OCI-LY3 (cell line): ENCODE results near the gene ARIH1.

Experiments
- H2AFZ ChIP-seq: fragments of 200-600, 300-600 bp; shearing (Covaris generic); 2 replicates; pipeline ENCODE4 v1.6.0; 2014; ENCODE audit warnings: antibody characterized with exemption, low read depth, low read length
- H3K27ac ChIP-seq: fragments of 200-600, 300-600 bp; sonication (generic); 2 replicates; pipeline ENCODE4 v1.5.1; 2014; ENCODE audit warnings: mild to moderate bottlenecking, low read length, moderate library complexity, mixed read lengths
- H3K27me3 ChIP-seq: fragments of 200-600, 300-600 bp; sonication (generic); 2 replicates; pipeline ENCODE4 v1.6.1; 2014; ENCODE audit warnings: low read depth, low read length, mixed read lengths
- H3K36me3 ChIP-seq: fragments of 200-600, 300-600 bp; sonication (generic); replicated peaks from 2 replicates; pipeline ENCODE3; 2014; ENCODE audit warnings: low read depth, low read length, mixed read lengths
- H3K4me1 ChIP-seq: fragments of 300-600, 200-600 bp; sonication (generic); 2 replicates; pipeline ENCODE4 v1.6.1; 2014; ENCODE audit warnings: low read length, mixed read lengths
- H3K4me2 ChIP-seq: fragments of 200-600, 300-600 bp; sonication (generic); 2 replicates; pipeline ENCODE4 v1.6.1; 2014; ENCODE audit warnings: low read length, mixed read lengths
- H3K4me3 ChIP-seq: fragments of 300-600, 200-600 bp; sonication (generic); 2 replicates; pipeline ENCODE4 v1.5.1; 2014; ENCODE audit warnings: antibody characterized with exemption, mild to moderate bottlenecking, low read length, moderate library complexity
- H3K79me2 ChIP-seq: fragments of 300-600, 200-600 bp; shearing (Covaris generic); 2 replicates; pipeline ENCODE4 v1.6.1; 2014; ENCODE audit warnings: mild to moderate bottlenecking, low read length, mixed read lengths
- H3K9ac ChIP-seq: fragments of 300-600, 200-600 bp; shearing (Covaris generic); 2 replicates; pipeline ENCODE4 v1.6.0; 2014; ENCODE audit warnings: mild to moderate bottlenecking, low read length, moderate library complexity
- H3K9me3 ChIP-seq: fragments of 200-600, 300-600 bp; shearing (Covaris generic); 2 replicates; pipeline ENCODE4 v1.6.1; 2014; ENCODE audit warnings: low read length, mixed read lengths; ENCODE audit not compliant: insufficient read depth
- H4K20me1 ChIP-seq: fragments of 200-600, 300-600 bp; sonication (generic); 2 replicates; pipeline ENCODE4 v1.6.1; 2016; ENCODE audit warnings: low read length, mixed read lengths; ENCODE audit not compliant: insufficient read depth
- CTCF ChIP-seq: fragments of 200-600, 300-600 bp; sonication (generic); IDR thresholded peaks from 2 replicates; pipeline ENCODE4 v1.5.1; 2014; ENCODE audit warnings: antibody characterized with exemption, low read length, low read depth
- EZH2phosphoT487 ChIP-seq: fragments of 200-600 bp; shearing (Covaris generic); IDR thresholded peaks from 2 replicates; pipeline ENCODE4 v1.6.1; 2018; ENCODE audit warnings: antibody characterized with exemption, mixed run types, low read depth

The ARIH1 gene

GRCh38 chr15:72562878-72563277 is 88.7 kb downstream of the ARIH1 start:
- no peak overlapping the region for H3K9ac ChIP-seq
- H2AFZ ChIP-seq: no peak overlapping the region
- H3K4me2 ChIP-seq: no peak overlapping the region
- no peaks in the 10 kb centered on the region for H3K9me3 ChIP-seq
- H3K4me1 ChIP-seq: no peaks in the 10 kb centered on the region
- peaks cover 24% of the 10 kb centered on the region for H3K79me2 ChIP-seq
- peaks cover 20% of the 10 kb centered on the region for H4K20me1 ChIP-seq
- peaks cover 17% of the 10 kb centered on the region for H3K36me3 ChIP-seq
- H3K27ac ChIP-seq: no peak overlapping the region
- no peak overlapping the region for H3K4me3 ChIP-seq
- TF ChIP-seq EZH2phosphoT487 (no peak), CTCF (no peak)
- H3K27me3 ChIP-seq: no peaks in the 10 kb centered on the region

GRCh38 chr15:72564091-72564490 is 90.0 kb downstream of the ARIH1 start:
- Histone ChIP-seq H3K9me3 (no peaks in the 10 kb centered on the region), H3K9ac (no peak overlapping the region), H3K4me2 (no peak overlapping the region), H2AFZ (no peak overlapping the region), H3K36me3 (peaks cover 17% of the 10 kb centered on the region), H3K27ac (no peak overlapping the region), H3K27me3 (no peaks in the 10 kb centered on the region), H3K79me2 (peaks cover 15% of the 10 kb centered on the region), H3K4me3 (no peak overlapping the region), H3K4me1 (no peaks in the 10 kb centered on the region), H4K20me1 (peaks cover 16% of the 10 kb centered on the region)
- TF ChIP-seq CTCF: no peak
- TF ChIP-seq EZH2phosphoT487: no peak

GRCh38 chr15:72566973-72567372 is 92.8 kb downstream of the ARIH1 start:
- Histone ChIP-seq H3K9me3 (no peaks in the 10 kb centered on the region), H3K27ac (no peak overlapping the region), H3K4me2 (no peak overlapping the region), H3K4me1 (no peaks in the 10 kb centered on the region), H3K36me3 (peaks cover 29% of the 10 kb centered on the region), H3K9ac (no peak overlapping the region), H4K20me1 (peaks cover 8% of the 10 kb centered on the region), H3K27me3 (no peaks in the 10 kb centered on the region), H2AFZ (no peak overlapping the region), H3K4me3 (no peak overlapping the region), H3K79me2 (no peaks in the 10 kb centered on the region)
- no peak for TF ChIP-seq EZH2phosphoT487
- TF ChIP-seq CTCF: no peak

- Histone ChIP-seq H3K4me3 (no peak overlapping the region), H3K36me3 (peaks cover 38% of the 10 kb centered on the region), H2AFZ (no peak overlapping the region), H4K20me1 (0 out of 2 replicates have a peak, but pooled peaks cover 4% of the 10 kb centered on the region), H3K4me1 (no peaks in the 10 kb centered on the region), H3K27me3 (no peaks in the 10 kb centered on the region), H3K9ac (no peak overlapping the region), H3K27ac (no peak overlapping the region), H3K4me2 (no peak overlapping the region), H3K9me3 (no peaks in the 10 kb centered on the region), H3K79me2 (no peaks in the 10 kb centered on the region)
- TF ChIP-seq EZH2phosphoT487 (no peak), CTCF (no peak)
These were observed 95.9 kb downstream of the ARIH1 start for GRCh38 chr15:72570059-72570458.
